Hematopoietic multipotent progenitor cell treated with erythropoietin and hydrocortisone succinate and interleukin-3 and kit ligand, for 4 days (in vitro differentiated cells): ENCODE data around the gene UNC5C.

Source experiments
- DNase-seq: peaks from one replicate; pipeline ENCODE4 v3.0.0-alpha.2; 2015

Gene UNC5C

GRCh38 chr4:95256108-95256835 is 292.5 kb downstream of the UNC5C start:
- no peak for DNase-seq

GRCh38 chr4:95255396-95256107 is 293.2 kb downstream of the UNC5C start:
- no peak for DNase-seq

- DNase-seq = no peak
Measured at GRCh38 chr4:95251568-95251967, 297.2 kb downstream of the UNC5C start.

GRCh38 chr4:95250544-95251137 is 298.1 kb downstream of the UNC5C start:
- DNase-seq = no peak

- DNase-seq = no peak
Measured at GRCh38 chr4:95249426-95250021, 299.2 kb downstream of the UNC5C start.

- DNase-seq = peak; percentile 9
Measured at GRCh38 chr4:95248720-95249425, 299.9 kb downstream of the UNC5C start.

GRCh38 chr4:95243892-95244291 is 304.9 kb downstream of the UNC5C start:
- DNase-seq = peak; percentile 7

- DNase-seq = no peak
Measured at GRCh38 chr4:95238554-95238953, 310.2 kb downstream of the UNC5C start.

GRCh38 chr4:95232358-95233156 is 316.2 kb downstream of the UNC5C start:
- peak; percentile 9 for DNase-seq

GRCh38 chr4:95231681-95232080 is 317.1 kb downstream of the UNC5C start:
- DNase-seq = peak; percentile 11

GRCh38 chr4:95225849-95226248 is 322.9 kb downstream of the UNC5C start:
- DNase-seq = no peak

- DNase-seq = no peak
Measured at GRCh38 chr4:95224402-95224801, 324.4 kb downstream of the UNC5C start.

GRCh38 chr4:95220205-95221175 is 328.3 kb downstream of the UNC5C start:
- DNase-seq = no peak

- DNase-seq = no peak
Measured at GRCh38 chr4:95219109-95219508, 329.7 kb downstream of the UNC5C start.

- DNase-seq = no peak
Measured at GRCh38 chr4:95217197-95217596, 331.6 kb downstream of the UNC5C start.

- DNase-seq = no peak
Measured at GRCh38 chr4:95216636-95217035, 332.1 kb downstream of the UNC5C start.

GRCh38 chr4:95215991-95216605 is 332.7 kb downstream of the UNC5C start:
- peak; percentile 27 for DNase-seq

- no peak for DNase-seq
Measured at GRCh38 chr4:95215043-95215442, 333.7 kb downstream of the UNC5C start.

GRCh38 chr4:95214408-95214807 is 334.4 kb downstream of the UNC5C start:
- no peak for DNase-seq

GRCh38 chr4:95213366-95213765 is 335.4 kb downstream of the UNC5C start:
- DNase-seq = no peak
